ENCODE measurements around the gene MACROD2. TPM values are rescaled to one million over a fixed set of nuclear protein-coding genes. Genes with fewer than 3 reads are reported as not detected.

The MACROD2 gene
- total RNA-seq, 5 donors from 2014 or later (not counting 1 experiment from before 2014, with no cell fraction given), result 0.23 to 1.3 (median 0.51) TPM; not detected in 2

- no peaks in the 10 kb centered on the region for H3K9me3 ChIP-seq
- CTCF ChIA-PET, result no interaction called here
- Mint-ChIP-seq H3K9me3 (peaks cover 4 to 12% (median 5%) of the 10 kb centered on the region in 3 donors), H3K4me1 (no peaks in the 10 kb centered on the region), H3K27ac (no peak overlapping the region), H3K4me3 (no peak overlapping the region), H3K36me3 (no peaks in the 10 kb centered on the region), H3K27me3 (no peaks in the 10 kb centered on the region)
- H3K36me3 ChIP-seq (ENCODE audit: control insufficient read depth in 2 of 2, extremely low read depth in 1 of 2, insufficient read depth in 1 of 2, low read length in 1 of 2), result no peaks in the 10 kb centered on the region
- no peak for ATAC-seq (replicated peaks in 1 of 4)
- no peak overlapping the region for H3K4me3 ChIP-seq (ENCODE audit: control insufficient read depth in 1 of 2, extremely low read depth in 1 of 2, low read length in 1 of 2)
- no peaks in the 10 kb centered on the region for H3K4me1 ChIP-seq (ENCODE audit: control insufficient read depth in 1 of 2, extremely low read depth in 1 of 2, insufficient read depth in 2 of 2, low read length in 2 of 2)
- 0% methylated on average over 1 of the region's 4 CpGs for WGBS (ENCODE audit: insufficient coverage)
- H3K27ac ChIP-seq (ENCODE audit: low read length), result no peak overlapping the region
- no peak for DNase-seq
- H3K27me3 ChIP-seq (replicated peaks in 1 of 2; ENCODE audit: control insufficient read depth in 2 of 2, extremely low read depth in 1 of 2, insufficient read depth in 2 of 2, low read length in 1 of 2), result peaks cover 0 to 2% of the 10 kb centered on the region in 2 experiments
- POLR2A ChIA-PET, result no interaction called here
Observed at GRCh38 chr20:15919118-15919517, 1923.8 kb downstream of the MACROD2 start.

- no peak overlapping the region for H3K27ac ChIP-seq (ENCODE audit: low read length)
- POLR2A ChIA-PET, result no interaction called here
- no peak overlapping the region for H3K4me3 ChIP-seq (ENCODE audit: control insufficient read depth in 1 of 2, extremely low read depth in 1 of 2, low read length in 1 of 2)
- peaks cover 0 to 2% of the 10 kb centered on the region in 2 experiments for H3K27me3 ChIP-seq (replicated peaks in 1 of 2; ENCODE audit: control insufficient read depth in 2 of 2, extremely low read depth in 1 of 2, insufficient read depth in 2 of 2, low read length in 1 of 2)
- H3K4me1 ChIP-seq (ENCODE audit: control insufficient read depth in 1 of 2, extremely low read depth in 1 of 2, insufficient read depth in 2 of 2, low read length in 2 of 2), result no peaks in the 10 kb centered on the region
- no peaks in the 10 kb centered on the region for H3K9me3 ChIP-seq
- no peak overlapping the region for H3K27ac Mint-ChIP-seq
- no peaks in the 10 kb centered on the region for H3K27me3 Mint-ChIP-seq
- WGBS (ENCODE audit: insufficient coverage), result 75% methylated on average over 1 of the region's 4 CpGs
- H3K4me1 Mint-ChIP-seq, result no peaks in the 10 kb centered on the region
- ATAC-seq (replicated peaks in 1 of 4) (no peak), DNase-seq (no peak)
- CTCF ChIA-PET, result no interaction called here
- H3K36me3 Mint-ChIP-seq, result no peaks in the 10 kb centered on the region
- H3K4me3 Mint-ChIP-seq, result no peak overlapping the region
- H3K36me3 ChIP-seq (ENCODE audit: control insufficient read depth in 2 of 2, extremely low read depth in 1 of 2, insufficient read depth in 1 of 2, low read length in 1 of 2), result no peaks in the 10 kb centered on the region
- peaks cover 4 to 17% (median 5%) of the 10 kb centered on the region in 3 donors for H3K9me3 Mint-ChIP-seq
Observed at GRCh38 chr20:15921930-15922329, 1926.6 kb downstream of the MACROD2 start.

- no peak overlapping the region for H3K4me3 ChIP-seq (ENCODE audit: control insufficient read depth in 1 of 2, extremely low read depth in 1 of 2, low read length in 1 of 2)
- H3K9me3 ChIP-seq, result no peaks in the 10 kb centered on the region
- H3K27ac ChIP-seq (ENCODE audit: low read length), result no peak overlapping the region
- H3K4me3 Mint-ChIP-seq, result no peak overlapping the region
- H3K4me1 ChIP-seq (ENCODE audit: control insufficient read depth in 1 of 2, extremely low read depth in 1 of 2, insufficient read depth in 2 of 2, low read length in 2 of 2), result no peaks in the 10 kb centered on the region
- peaks cover 0 to 2% of the 10 kb centered on the region in 2 experiments for H3K27me3 ChIP-seq (replicated peaks in 1 of 2; ENCODE audit: control insufficient read depth in 2 of 2, extremely low read depth in 1 of 2, insufficient read depth in 2 of 2, low read length in 1 of 2)
- POLR2A ChIA-PET, result no interaction called here
- H3K27me3 Mint-ChIP-seq, result no peaks in the 10 kb centered on the region
- no peaks in the 10 kb centered on the region for H3K4me1 Mint-ChIP-seq
- ATAC-seq (replicated peaks in 1 of 4) (no peak), DNase-seq (no peak)
- peaks cover 2 to 17% (median 5%) of the 10 kb centered on the region in 3 donors for H3K9me3 Mint-ChIP-seq
- H3K36me3 ChIP-seq (ENCODE audit: control insufficient read depth in 2 of 2, extremely low read depth in 1 of 2, insufficient read depth in 1 of 2, low read length in 1 of 2), result no peaks in the 10 kb centered on the region
- 40% methylated on average over 1 of the region's 1 CpG for WGBS (ENCODE audit: insufficient coverage)
- peak overlapping the region in 1 of 2 donors; percentile 10 for H3K27ac Mint-ChIP-seq
- CTCF ChIA-PET, result no interaction called here
- no peaks in the 10 kb centered on the region for H3K36me3 Mint-ChIP-seq
Observed at GRCh38 chr20:15922556-15922955, 1927.2 kb downstream of the MACROD2 start.

GRCh38 chr20:15923030-15923776 lies 1927.9 kb downstream of the MACROD2 start:
- ATAC-seq (replicated peaks in 1 of 4), result no peak
- peaks cover 0 to 17% (median 5%) of the 10 kb centered on the region in 3 donors for H3K9me3 Mint-ChIP-seq
- H3K4me1 Mint-ChIP-seq, result no peaks in the 10 kb centered on the region
- POLR2A ChIA-PET, result no interaction called here
- Histone ChIP-seq H3K9me3 (no peaks in the 10 kb centered on the region), H3K4me1 (ENCODE audit: control insufficient read depth in 1 of 2, extremely low read depth in 1 of 2, insufficient read depth in 2 of 2, low read length in 2 of 2) (no peaks in the 10 kb centered on the region), H3K27me3 (replicated peaks in 1 of 2; ENCODE audit: control insufficient read depth in 2 of 2, extremely low read depth in 1 of 2, insufficient read depth in 2 of 2, low read length in 1 of 2) (peaks cover 0 to 2% of the 10 kb centered on the region in 2 experiments), H3K27ac (ENCODE audit: low read length) (no peak overlapping the region), H3K36me3 (ENCODE audit: control insufficient read depth in 2 of 2, extremely low read depth in 1 of 2, insufficient read depth in 1 of 2, low read length in 1 of 2) (no peaks in the 10 kb centered on the region), H3K4me3 (ENCODE audit: control insufficient read depth in 1 of 2, extremely low read depth in 1 of 2, low read length in 1 of 2) (no peak overlapping the region)
- no peak overlapping the region for H3K4me3 Mint-ChIP-seq
- CTCF ChIA-PET, result no interaction called here
- no peak overlapping the region for H3K27ac Mint-ChIP-seq
- no CpG with 5 or more reads among the region's 8 CpGs for WGBS (ENCODE audit: insufficient coverage)
- DNase-seq, result no peak
- no peaks in the 10 kb centered on the region for H3K27me3 Mint-ChIP-seq
- H3K36me3 Mint-ChIP-seq, result no peaks in the 10 kb centered on the region

GRCh38 chr20:15924556-15924955 lies 1929.2 kb downstream of the MACROD2 start:
- H3K27me3 Mint-ChIP-seq, result no peaks in the 10 kb centered on the region
- H3K9me3 ChIP-seq, result no peaks in the 10 kb centered on the region
- DNase-seq (no peak), ATAC-seq (replicated peaks in 1 of 4) (no peak)
- ChIA-PET CTCF (no interaction called here), POLR2A (no interaction called here)
- H3K36me3 ChIP-seq (ENCODE audit: control insufficient read depth in 2 of 2, extremely low read depth in 1 of 2, insufficient read depth in 1 of 2, low read length in 1 of 2), result no peaks in the 10 kb centered on the region
- H3K4me1 ChIP-seq (ENCODE audit: control insufficient read depth in 1 of 2, extremely low read depth in 1 of 2, insufficient read depth in 2 of 2, low read length in 2 of 2), result no peaks in the 10 kb centered on the region
- H3K9me3 Mint-ChIP-seq, result peaks cover 0 to 17% (median 5%) of the 10 kb centered on the region in 3 donors
- H3K27ac Mint-ChIP-seq, result no peak overlapping the region
- no CpG with 5 or more reads among the region's 1 CpG for WGBS (ENCODE audit: insufficient coverage)
- H3K36me3 Mint-ChIP-seq, result no peaks in the 10 kb centered on the region
- no peaks in the 10 kb centered on the region for H3K4me1 Mint-ChIP-seq
- no peak overlapping the region for H3K27ac ChIP-seq (ENCODE audit: low read length)
- H3K4me3 ChIP-seq (ENCODE audit: control insufficient read depth in 1 of 2, extremely low read depth in 1 of 2, low read length in 1 of 2), result no peak overlapping the region
- H3K4me3 Mint-ChIP-seq, result no peak overlapping the region
- peaks cover 0 to 2% of the 10 kb centered on the region in 2 experiments for H3K27me3 ChIP-seq (replicated peaks in 1 of 2; ENCODE audit: control insufficient read depth in 2 of 2, extremely low read depth in 1 of 2, insufficient read depth in 2 of 2, low read length in 1 of 2)

GRCh38 chr20:15925376-15925775 lies 1930.1 kb downstream of the MACROD2 start:
- Mint-ChIP-seq H3K27ac (no peak overlapping the region), H3K4me1 (no peaks in the 10 kb centered on the region), H3K36me3 (no peaks in the 10 kb centered on the region), H3K9me3 (peaks cover 0 to 13% (median 5%) of the 10 kb centered on the region in 3 donors), H3K27me3 (no peaks in the 10 kb centered on the region), H3K4me3 (no peak overlapping the region)
- Histone ChIP-seq H3K27me3 (replicated peaks in 1 of 2; ENCODE audit: control insufficient read depth in 2 of 2, extremely low read depth in 1 of 2, insufficient read depth in 2 of 2, low read length in 1 of 2) (peaks cover 0 to 2% of the 10 kb centered on the region in 2 experiments), H3K4me1 (ENCODE audit: control insufficient read depth in 1 of 2, extremely low read depth in 1 of 2, insufficient read depth in 2 of 2, low read length in 2 of 2) (no peaks in the 10 kb centered on the region), H3K4me3 (ENCODE audit: control insufficient read depth in 1 of 2, extremely low read depth in 1 of 2, low read length in 1 of 2) (no peak overlapping the region), H3K36me3 (ENCODE audit: control insufficient read depth in 2 of 2, extremely low read depth in 1 of 2, insufficient read depth in 1 of 2, low read length in 1 of 2) (no peaks in the 10 kb centered on the region), H3K9me3 (no peaks in the 10 kb centered on the region), H3K27ac (ENCODE audit: low read length) (no peak overlapping the region)
- CTCF ChIA-PET, result interaction anchor here in 1 of 2 donors (0.6 kb wide), 1 partner anchor 48 kb away, joined by 3 read pairs; no protein-coding TSS in a partner anchor
- POLR2A ChIA-PET, result no interaction called here
- ATAC-seq (replicated peaks in 1 of 4), result no peak
- 100% methylated on average over 1 of the region's 8 CpGs for WGBS (ENCODE audit: insufficient coverage)
- no peak for DNase-seq

All from T-cell (primary cell).